ENCODE data around the gene ARHGEF40.
A peak's percentile ranks its signal among the peaks of the same experiment; 100 is the strongest.

Gene ARHGEF40

DNA sequence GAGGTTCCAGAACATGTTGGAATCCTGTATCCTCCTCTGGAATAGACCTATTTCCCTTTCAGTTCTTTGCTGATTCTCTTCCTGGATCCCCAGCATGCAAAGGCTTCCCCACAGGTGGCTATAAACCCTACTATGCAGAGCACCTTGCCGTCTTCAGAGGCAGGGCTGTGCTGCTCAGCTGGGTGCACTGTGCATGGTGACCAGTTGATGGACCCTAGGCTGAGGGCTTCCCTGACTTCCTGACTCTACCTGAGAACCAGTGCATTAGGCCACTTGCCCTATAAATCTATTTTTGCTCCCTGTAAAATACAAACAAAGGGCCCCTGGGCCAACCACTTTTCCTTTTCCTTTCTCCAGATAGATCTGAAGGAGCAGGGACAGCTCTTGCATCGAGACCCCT, 14.3 kb downstream of the ARHGEF40 start:
- DNase-seq = no peak

DNA sequence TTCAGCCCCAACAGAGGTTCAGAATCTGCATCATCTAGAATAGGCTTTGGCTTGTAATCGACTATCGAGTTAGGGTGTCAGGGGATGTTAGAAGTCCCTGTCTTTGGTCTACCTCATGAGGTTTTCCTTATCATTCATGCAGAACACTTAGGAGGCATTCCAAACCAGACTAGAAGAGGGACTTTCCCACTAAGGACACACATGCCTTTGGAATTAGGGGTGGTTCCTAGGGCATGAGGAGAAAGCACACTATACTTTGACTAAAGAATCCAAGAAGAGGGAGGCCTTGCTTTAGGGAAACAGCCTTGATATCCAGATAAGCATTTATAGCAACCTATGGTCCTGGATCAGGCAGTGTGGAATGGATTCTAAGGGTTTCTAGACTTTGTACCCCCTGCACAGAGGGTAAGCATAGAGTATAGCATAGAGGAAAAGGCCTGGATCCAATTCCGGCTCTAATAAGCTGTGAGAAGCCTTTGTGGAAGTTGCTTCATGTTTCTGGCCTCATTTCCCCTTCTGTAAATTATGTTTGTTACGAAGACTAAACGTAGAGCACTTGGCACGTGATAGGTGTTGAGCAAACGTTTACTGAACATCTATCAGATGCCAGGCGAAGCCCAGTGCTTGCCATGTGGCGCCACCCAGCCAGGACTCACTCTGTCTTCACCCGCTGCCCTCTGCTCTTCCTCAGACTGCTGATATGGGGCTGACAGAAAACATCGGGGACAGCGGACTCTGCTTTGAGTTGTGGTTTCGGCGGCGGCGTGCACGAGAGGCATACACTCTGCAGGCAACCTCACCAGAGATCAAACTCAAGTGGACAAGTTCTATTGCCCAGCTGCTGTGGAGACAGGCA, 15.1 kb downstream of the ARHGEF40 start:
- no peak for DNase-seq

DNA sequence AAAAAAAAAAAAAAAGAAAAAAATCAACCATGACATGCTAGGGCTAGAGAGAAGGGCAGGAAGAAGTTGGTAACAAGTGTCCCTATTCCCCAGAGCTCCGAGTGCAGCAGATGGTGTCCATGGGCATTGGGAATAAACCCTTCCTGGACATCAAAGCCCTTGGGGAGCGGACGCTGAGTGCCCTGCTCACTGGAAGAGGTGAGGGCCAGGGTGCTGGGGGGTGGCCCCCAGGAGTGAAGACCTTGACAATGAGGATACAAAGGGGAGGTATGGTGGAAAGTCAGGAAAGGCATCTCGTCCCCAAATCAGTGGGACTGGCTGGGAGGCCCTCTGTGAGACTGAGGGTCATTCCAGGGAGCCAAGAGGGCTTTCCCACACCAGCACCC, 16.8 kb downstream of the ARHGEF40 start:
- DNase-seq = no peak

DNA sequence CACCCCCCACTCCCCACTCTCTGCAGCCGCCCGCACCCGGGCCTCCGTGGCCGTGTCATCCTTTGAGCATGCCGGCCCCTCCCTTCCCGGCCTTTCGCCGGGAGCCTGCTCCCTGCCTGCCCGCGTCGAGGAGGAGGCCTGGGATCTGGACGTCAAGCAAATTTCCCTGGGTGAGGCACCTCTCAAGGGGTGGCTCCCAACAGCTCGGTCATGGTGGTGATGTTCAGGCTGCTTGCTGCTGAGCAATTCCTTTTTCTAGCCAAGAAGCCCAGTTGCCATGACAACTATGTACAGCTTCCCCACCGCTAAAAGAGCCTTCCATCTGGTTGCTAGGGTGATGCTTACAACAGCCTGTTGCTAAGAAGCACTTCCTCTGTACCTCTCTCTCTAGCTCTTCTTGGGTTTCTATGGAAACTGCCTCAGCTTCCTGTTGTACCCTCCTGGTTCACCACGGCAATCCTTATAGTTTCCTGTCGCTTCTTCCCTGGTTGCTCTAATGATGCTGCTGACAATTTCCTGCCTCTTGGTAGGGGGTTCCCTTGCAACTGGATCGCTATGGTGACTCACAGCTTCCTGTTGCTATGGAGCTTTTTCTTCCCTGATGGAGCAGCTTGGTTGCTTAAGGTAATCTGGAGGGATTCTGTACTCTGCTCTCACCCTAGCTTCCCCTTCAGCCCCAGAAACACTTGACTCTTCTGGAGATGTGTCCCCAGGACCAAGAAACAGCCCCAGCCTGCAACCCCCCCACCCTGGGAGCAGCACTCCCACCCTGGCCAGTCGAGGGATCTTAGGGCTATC, 17.4 kb downstream of the ARHGEF40 start:
- no peak for DNase-seq

DNA sequence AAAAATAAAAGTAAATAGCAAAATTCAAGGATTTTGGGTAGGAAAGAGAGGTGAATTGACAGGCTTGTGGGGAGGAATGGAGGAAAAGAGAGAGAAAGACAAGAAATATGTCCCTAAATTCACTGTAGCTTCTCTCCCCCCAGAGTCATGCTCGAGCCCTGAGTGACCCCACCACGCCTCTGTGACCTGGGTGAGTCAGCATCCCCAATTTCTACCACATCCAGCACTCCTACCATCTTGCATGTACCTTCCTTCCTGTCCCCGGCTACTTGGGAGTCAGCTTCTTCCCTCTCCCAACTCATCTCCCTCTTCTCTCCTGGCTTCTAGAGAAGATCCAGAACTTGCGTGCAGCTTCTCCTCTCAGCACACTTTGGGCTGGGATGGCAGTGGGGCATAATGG, 18.6 kb downstream of the ARHGEF40 start:
- no peak for DNase-seq

DNA sequence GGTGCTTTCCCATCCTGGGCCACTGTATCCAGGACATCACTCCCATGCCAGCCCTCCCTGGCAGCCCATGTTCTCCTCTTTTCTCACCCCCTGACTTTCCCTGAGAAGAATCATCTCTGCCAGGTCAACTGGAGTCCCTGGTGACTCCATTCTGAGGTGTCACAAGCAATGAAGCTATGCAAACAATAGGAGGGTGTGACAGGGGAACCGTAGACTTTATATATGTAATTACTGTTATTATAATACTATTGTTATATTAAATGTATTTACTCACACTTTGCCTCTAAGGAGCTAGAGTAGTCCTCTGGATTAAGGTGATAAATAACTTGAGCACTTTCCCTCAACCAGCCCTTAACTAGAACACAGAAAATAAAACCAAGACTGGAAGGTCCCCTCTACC, 19.2 kb downstream of the ARHGEF40 start:
- no peak for DNase-seq

DNA sequence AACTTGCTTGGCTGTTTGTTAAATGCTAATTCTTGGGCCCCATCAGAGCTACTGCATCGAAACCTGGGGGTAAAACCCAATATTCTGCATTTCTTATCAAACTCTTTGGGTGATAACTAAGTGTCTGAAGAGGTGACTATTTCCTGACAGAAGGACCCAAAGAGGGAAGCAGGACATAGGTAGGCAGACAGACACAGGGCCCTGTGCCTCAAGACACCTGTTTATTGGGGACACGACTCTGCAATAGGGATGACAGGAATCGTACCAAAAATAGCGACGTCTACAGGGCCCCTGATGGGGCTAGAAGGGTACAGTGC, 19.7 kb downstream of the ARHGEF40 start:
- DNase-seq = no peak

DNA sequence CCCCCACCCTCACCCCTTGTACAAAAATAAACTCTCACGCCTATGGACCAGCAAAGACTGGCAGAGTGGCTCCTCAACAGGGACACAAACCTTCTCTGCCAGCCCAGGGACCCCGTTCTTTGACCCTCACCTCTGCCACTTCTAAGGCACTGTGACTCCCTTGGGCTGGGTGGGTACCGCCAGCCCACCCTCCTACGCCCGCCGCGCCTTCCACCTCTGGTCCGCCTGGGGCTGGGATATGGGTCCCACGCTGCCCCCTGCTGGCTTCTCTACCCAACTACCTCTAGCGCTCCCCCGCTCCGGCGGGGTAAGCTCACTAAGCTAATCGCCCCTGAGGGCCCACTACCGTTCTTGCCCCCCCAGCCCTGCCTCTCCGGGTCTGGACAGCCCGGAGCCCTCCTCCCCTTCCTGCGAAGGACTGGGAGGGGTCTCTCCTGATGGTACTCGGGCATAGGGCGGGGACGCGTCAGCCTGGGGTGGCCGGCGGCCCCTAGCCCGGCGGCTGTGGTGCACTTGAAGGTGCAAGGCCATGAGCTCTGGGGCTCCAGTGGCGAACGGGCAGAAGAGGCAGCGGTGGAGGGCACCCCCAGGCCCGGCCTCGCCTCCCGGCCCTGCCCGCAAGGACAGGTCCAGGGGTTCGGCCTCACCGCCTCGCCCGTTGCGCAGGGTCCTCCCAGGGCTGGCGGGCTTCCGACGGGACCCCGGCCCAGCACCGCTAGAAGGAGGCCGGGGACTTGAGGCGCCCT, 20.3 kb downstream of the ARHGEF40 start:
- no peak for DNase-seq

DNA sequence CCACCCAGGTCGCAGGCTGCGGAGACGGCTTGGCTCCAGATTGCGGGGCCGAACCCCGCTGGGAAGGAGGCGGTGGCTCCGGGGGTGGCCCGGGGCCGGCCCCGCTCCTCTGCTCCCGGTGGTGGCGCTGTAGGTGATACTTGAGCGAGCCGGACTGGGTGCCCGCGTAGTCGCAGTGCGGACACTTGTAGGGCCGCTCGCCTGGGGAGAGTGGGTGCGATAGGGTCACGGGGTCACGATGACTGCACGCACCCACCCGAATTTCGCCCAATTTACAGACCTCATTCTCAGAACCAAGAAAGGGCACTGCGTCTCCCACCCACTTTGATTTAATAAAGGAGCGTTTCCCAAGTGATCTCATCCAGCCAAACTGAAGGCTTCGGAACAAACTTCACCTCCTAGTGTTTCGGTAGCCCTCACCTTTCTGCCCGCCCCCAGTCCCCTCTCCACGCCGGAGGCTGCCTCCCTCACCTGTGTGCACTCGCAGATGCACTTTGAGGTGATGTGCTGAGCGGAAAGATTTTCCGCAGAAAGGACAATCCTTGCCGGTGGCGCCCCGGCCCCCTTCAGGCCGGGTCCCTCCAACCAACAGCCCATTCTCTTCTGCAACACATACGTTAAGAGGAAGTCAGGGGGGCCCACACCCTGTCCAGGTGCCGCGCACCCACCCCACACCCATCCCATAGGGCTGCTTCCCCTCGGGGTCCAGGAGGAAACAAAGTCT, 21.0 kb downstream of the ARHGEF40 start:
- no peak for DNase-seq

DNA sequence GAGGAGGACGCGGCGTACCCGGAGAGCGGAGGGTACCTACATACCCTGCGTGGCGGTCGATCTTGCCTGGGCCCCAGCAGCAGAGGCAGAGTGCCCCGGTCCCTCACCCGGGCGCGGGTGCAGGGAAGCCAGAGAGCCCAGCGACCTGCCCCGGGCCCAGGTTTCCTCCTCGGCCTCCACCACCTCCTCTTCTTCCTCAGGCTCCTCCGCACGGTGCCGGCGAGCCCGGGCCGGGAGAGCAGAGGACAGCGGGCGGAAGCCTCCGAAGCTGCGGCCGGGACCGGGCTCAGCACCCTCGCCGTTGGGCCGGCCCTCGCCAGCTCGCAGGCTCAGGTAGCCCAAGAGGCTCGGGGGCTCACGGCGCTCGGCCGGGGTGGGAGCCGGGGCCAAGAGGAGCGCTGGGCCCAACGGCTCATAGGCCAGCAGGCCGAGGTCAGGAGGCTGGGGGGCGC, 21.7 kb downstream of the ARHGEF40 start:
- DNase-seq = no peak

DNA sequence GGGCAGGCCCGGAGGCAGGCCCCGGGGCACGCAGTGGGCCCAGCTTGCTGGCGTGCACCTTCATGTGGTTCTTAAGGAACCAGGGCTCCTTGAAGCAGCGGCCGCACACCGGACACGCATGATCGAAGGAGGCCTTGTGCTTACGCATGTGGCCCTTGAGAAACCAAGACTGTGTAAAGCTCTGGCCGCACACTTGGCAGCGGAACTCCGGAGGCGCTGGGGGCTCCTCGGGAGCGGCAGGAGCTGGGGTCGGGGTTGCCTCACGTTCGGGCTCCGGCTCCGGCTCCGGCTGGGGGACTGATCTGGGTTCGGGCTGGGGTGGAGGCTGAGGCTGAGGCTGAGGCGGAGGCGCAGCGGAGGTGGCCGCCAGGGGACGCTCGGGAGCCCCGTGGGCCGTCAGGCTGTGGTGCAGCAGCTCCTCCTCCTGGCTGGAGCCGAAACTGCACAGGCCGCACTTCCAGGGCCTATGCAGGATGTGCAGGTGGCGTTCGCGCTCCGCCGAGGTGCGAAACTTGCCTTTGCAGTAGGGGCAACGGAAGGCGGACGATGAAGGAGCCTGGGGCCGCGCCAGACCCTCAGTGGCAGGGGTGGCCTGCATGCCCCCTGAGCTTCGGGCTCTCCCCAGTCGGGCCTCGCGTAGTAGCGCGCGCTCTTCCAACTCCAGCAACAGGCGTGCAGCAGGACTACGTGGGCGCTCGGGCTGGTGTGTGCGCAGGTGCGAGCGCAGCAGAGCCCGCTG, 22.3 kb downstream of the ARHGEF40 start:
- DNase-seq = peak; percentile 92

DNA sequence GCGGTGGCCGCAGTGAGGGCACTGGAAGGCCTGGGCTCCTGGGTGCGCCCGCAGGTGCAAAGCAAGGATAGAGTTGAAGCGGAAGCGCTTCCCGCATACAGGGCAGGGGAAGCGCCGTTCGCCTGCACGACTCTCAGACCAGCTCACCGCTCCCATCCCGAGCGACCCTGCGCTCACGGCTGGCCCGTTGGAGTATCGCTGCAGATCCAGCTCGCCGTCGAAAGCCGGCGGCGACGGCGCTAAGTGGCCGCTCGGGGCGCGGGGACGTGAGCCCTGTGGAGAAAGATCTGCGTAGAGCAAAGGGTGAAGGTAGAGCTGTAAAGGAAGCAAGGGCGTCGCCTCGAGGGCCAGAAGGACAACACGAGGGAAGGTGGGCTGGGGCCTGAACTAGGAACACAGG, 22.9 kb downstream of the ARHGEF40 start:
- no peak for DNase-seq

DNA sequence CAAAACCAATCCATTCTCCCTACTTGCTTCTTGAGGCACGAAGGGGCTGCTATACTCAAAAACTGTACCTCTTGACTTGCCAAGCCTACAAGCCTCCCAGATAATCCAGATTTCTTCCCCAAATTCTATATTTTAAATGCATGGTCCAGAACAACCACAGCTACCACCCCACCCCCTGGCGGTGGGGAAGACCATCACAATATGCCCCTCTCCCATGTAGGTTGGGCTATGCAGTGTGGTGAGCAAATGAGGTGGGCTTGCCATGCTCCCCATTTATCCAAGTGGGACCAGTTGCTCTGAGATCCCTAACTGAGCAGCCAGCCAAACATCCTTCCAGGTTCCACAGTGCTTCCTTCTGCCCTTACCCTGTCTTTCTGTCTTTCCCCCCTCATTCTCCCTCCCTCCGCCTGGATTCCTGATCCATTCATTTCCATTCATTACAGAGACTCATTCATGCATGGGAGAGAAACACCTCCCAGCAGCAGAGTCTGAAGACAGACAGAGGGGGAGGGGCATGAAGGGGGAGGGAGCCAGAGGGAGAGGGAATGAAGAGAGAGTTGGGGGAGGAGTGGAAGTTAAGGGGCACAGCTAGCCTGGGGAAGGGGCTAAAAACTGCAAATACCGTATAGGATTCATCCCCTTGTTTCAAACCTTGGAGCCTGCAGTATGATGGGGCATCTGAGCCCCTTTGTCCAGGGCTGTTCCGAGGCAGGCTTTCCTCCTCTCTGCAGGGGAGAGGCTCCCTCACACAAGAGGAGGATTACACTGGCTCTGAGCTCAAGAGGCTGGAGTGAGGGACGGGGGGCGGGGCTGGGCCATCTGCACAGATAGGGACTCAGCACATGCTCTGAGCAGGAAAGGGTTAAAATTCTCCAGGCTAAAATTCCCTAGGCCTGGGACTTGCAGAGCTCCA, 23.9 kb downstream of the ARHGEF40 start:
- no peak for DNase-seq

DNA sequence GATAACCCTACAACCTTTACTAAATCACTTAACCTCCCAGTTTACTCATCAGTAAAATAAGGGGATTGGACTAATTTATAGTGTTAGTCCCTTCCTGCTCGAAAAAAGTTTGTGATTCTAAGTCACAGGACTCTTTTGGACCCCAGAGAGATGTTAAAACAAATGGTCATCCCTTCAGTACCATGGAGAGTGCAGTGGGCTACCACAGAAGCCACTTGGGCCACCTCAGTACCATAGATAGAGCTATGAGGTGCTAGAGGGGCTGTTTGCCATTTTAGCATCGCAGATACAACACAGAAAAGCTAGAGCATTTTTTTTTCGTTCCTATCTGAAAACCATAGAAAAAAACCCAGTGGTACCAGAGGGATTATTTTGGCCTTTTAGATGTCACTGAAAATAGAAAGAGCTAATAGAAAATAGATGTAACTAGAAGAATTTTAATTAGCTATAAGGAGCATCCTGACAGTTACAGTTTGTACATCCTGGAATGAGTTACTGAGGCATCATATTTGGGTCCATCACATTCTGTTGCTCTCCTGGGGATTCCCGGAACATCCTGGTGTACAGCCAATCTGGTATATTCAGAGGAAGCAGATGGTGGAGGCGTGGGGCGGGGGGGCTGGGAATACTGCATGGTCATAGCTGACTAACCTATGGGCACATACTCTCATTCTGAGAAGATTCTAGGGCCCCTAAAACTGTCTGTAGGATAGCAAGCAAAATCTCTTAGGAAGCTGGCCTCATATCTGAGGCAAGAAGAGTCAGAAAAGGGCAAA, 25.5 kb downstream of the ARHGEF40 start:
- no peak for DNase-seq

DNA sequence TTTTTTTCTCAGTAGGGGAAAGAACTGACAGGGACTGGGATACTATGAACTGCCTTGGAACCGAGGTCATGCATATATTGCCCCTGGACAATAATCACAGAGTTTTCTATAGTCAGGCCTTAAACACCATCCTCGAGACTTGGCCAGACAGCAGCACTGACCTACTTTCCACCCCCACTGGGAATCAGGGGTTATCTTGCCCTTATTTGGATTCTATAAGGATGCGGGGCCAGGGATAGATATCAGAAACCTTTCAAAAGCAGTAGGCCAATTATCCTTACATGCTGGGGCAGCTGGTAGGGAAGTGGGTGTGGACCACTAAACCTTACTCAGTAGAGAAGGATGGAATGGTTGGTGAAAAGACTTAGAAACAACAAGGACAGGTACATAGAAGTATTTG, 26.3 kb downstream of the ARHGEF40 start:
- DNase-seq = no peak

DNA sequence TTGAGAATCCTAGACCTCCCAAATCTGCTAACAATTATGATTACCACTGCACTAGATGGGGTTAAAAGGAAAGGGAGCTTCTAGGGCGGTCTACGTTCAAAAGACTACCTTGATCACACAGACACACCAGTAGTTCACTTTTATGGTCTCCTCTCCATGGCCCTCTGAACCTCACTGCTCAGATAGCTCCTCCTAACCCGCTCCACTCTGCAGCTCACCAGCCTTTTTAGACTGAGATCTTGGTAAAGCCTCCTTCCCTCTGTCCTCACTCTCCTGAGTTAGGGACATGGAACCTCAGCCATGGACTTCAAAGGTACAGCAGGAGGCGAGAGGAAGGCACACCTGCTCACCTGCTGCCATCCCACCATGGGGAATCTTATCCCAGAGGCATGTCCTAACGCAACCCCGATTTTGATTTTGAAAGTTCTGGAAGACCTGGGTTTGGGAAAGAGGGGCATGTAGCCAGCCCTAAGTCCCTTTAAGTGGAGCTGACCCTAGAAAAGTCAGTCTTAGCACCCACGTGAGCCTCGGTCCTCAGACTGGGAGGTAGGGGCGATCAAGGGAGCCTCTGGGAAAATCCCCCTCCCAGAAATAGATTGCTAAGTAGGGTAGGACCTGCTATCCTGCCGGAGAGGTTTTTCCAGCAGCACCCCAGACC, 27.0 kb downstream of the ARHGEF40 start:
- no peak for DNase-seq

DNA sequence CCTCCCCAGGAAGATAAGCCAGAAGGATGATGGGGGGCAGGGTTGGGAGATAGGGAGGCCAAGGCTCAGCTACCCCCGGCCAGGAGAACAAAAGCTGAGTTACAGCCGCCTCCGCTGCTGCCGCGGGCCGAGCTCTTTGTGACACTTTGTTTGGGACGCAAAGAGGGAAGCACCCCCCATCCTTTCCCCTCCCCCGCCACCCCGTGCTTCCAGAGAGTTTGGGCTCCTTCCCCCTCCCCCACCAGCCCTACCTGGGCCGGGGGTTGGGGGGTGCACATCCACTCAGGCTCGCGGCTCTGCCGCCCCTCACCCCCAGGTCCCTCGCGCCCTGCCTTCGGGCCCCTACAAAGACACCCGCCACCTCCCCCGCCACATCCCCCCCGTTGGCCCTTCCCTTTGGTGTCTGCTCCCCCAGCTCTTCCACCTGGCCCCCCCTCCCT, 27.6 kb downstream of the ARHGEF40 start:
- no peak for DNase-seq

DNA sequence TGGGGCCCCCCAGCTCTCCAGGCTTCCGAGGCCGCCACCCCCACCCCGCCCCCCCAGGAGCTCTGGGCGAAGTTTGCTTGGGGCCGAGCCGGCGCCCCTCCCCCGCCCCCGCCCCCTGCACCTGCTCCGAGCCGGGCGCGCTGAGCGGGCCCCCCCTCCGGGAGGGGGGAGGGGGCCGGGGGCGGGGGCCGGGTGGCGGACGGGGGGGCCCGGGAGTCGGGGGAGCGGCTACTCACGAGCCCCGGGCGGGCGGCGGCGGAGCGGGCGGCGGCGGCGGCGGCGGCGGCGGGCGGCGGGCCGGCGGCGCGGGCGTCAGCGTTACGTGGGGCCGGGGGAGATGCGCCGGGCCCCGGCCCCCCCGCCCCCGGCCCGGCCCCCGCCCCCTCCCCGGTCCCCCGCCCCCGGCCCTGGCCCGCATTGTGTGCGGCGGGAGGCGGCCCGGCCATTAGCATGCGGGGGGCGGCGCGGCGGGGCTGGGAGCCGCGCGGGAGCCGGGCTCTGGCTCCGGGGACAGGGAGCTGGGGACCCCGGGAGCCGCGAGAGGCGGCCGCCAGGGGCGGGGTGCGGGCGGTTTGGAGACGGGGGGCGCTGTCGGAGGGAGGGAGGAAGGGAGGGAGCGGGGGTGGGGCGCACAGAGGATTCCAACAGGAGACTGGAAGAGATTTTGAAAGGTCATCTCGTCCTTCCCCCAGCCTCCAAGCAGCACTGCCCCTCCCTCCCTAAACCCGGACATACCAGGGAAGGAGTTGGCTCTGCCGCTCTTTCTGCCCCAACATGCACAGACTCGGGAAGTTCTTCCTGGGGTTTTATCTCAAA, 28.2 kb downstream of the ARHGEF40 start, which contains the start of gene ZNF219:
TSS of gene ZNF219 (minus strand) at position 580 of the 816 bp plus-strand sequence. CDS start 5,064 bp downstream, outside the sequence.
- peak; percentile 35 for DNase-seq
